ENCODE data around the gene CLIP1.

CLIP1 gene

GRCh38 chr12:122243965-122244364 lies 178.5 kb downstream of the CLIP1 start:
- peak; percentile 30 for DNase-seq

DNA sequence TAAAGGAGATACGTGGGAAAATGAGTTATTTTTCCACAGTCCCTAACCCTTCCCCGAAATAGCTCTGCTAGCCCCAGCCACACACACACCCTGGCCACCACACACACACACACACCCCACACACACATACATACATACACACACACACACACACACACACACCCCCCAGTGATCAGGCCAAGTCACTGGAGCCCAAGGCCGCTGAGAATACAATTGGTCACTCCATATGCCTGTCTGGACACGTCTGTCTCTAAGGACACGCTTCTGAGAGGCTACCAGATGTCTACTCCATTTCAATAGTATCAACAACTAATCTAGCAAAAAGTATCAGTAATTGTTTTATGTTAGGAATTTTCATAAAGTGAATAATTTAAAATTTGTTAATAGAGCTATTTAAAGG lies 183.6 kb downstream of the CLIP1 start:
- no peak for DNase-seq

- no peak for DNase-seq
Observed at GRCh38 chr12:122235741-122236140, 186.7 kb downstream of the CLIP1 start.

DNA sequence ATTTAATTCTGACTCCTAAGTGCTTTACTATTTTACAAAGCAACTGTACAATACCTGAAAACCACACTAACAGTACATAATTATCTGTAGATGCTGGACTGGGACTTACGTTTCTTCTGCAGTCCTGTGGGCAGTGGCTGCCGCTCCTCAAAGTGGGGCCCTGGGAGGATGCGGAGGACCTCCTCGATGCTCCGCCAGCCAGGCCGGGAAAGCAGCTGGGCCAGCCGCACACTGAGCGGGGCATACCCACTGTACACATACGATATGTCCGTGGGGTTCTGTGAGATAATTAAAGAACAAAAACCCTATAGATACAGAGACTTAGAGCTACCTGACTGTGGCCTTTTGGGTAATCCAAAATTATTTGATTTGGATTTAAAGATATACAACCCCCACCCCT lies 189.8 kb downstream of the CLIP1 start:
- DNase-seq = no peak

DNA sequence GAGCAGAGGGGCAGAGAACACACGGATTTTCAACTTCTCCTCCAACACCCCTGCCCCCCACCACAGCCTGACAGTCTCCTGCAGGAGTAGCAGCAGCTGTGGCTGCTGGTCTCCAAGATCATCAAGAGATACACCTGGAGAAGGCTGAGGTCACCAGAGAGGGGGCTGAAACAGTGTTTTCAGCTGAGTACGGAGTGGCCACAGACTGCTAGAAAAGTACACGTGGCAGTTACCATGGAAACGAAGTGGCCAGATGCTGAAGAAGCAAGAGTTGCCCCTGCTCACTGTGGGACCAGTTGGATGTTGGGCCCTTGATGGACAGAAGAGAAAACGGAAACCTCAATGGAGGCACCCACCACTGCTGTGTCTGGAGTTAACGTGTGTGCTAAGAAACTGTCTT lies 191.7 kb downstream of the CLIP1 start:
- no peak for DNase-seq

DNA sequence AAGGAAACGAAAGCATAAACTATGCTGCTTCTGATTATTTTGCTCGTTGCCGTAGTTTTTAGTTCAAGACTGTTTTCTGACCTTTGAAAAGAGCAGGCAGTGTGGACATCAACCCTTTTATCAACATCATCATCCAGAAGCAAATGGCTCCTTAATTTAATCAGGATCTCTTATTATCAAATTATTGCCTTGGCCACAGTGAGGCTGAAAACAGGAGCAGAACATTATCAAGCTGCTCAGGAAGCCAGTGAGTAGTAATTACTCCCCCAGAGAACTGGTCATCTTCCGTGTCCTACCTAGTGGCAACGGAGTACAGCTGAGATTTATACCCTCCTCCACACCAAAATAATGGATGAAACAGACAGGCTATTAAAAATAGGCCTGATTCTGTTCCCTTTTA lies 194.4 kb downstream of the CLIP1 start:
- no peak for DNase-seq

- peak; percentile 31 for DNase-seq
Observed at GRCh38 chr12:122227341-122227740, 195.1 kb downstream of the CLIP1 start.

- no peak for DNase-seq
Observed at GRCh38 chr12:122226366-122227125, 195.9 kb downstream of the CLIP1 start.

- peak; percentile 100 for DNase-seq
Observed at GRCh38 chr12:122225683-122226365, 196.6 kb downstream of the CLIP1 start, which contains the start of gene DIABLO. Gene DIABLO (minus strand): TSS chr12:122226052. CDS start chr12:122226014, 38 bp downstream.

Data from activated CD4-positive, alpha-beta T cell treated with anti-CD3 and anti-CD28 coated beads, Interleukin-2, Interleukin-6, amounts not matched to agents 100 ng/mL and 50 ng/mL, durations not matched to agents 16 hours and 8 hours (primary cell).